Ovary (tissue), 9 donors: ENCODE results near the gene PLA1A. TPM values are rescaled to one million over a fixed set of nuclear protein-coding genes. Genes with fewer than 3 reads are reported as not detected.

Experiments used
- DNase-seq, 5 donors: peaks; one replicate each; pipeline ENCODE4 v3.0.0-alpha.2; 2019 to 2020
- H3K27ac ChIP-seq, 2 donors: fragments of 200-600 bp; one replicate each; pipeline versions ENCODE4 v1.5.1 to v1.8.0; 2019 to 2022
- H3K27me3 ChIP-seq: fragments of 200-600 bp; one replicate; pipeline ENCODE4 v1.8.0; 2022
- H3K36me3 ChIP-seq: fragments of 200-600 bp; sonication (generic); one replicate; pipeline ENCODE4 v1.5.1; 2019
- H3K4me1 ChIP-seq: one replicate; pipeline ENCODE4 v1.8.1; 2013; ENCODE audit warnings: mild to moderate bottlenecking, moderate library complexity; ENCODE audit not compliant: insufficient read depth
- H3K4me3 ChIP-seq: fragments of 200-600 bp; sonication (generic); one replicate; pipeline ENCODE4 v1.5.1; 2017
- H3K9me3 ChIP-seq, 2 donors: fragments of 200-600 bp in 1 of 2; sonication (generic) in 1 of 2; one replicate each; pipeline versions ENCODE4 v1.5.1 to v1.8.1; 2013 to 2019; ENCODE audit warnings: mild to moderate bottlenecking in 1 of 2, moderate library complexity in 1 of 2
- CTCF ChIP-seq, 3 donors: fragments of 450-650 bp in 2 of 3; fragments of 200-600 bp in 1 of 3; IDR thresholded peaks; one replicate each; pipeline versions ENCODE4 v1.5.1 to v1.8.0; 2016 to 2022; ENCODE audit warnings: antibody characterized with exemption in 3 of 3, mild to moderate bottlenecking in 1 of 3
- EP300 ChIP-seq: sonication (generic); formaldehyde crosslinking; IDR thresholded peaks from one replicate; pipeline ENCODE4 v1.6.1; 2017; ENCODE audit warnings: antibody characterized with exemption
- POLR2A ChIP-seq: fragments of 450-650 bp; IDR thresholded peaks from one replicate; pipeline ENCODE4 v1.6.1; 2017; ENCODE audit warnings: antibody characterized with exemption, mild to moderate bottlenecking, moderate library complexity
- WGBS, 3 donors: extraction: QIAGEN DNeasy Blood & Tissue Kit in 1 of 3; methylation state at CpG; one replicate each; pipeline versions ENCODE4 v1.1.5 to v1.1.7; 2013 to 2017; 5-methylcytosine and 5-hydroxymethylcytosine counted together
- intact Hi-C, 4 donors: fragments of 100-400 bp; cut with DNase I; formaldehyde crosslinking; loops; one replicate each; pipeline versions ENCODE4 v1.11.0 to v1.15.1; 2022 to 2023
- polyA plus RNA-seq, 2 donors: library from polyadenylated mRNA; stranded (reverse); fragments of 200-250 nt in 1 of 2; fragments of 350-450 nt in 1 of 2; fragmentation: Illumina TruSeq in 1 of 2; extraction: RNeasy Lipid Tissue Mini Kit (QIAGEN cat#74804) in 1 of 2; gene quantifications; one replicate each; pipeline ENCODE4 v1.2.3, GENCODE V29; 2013 to 2014
- total RNA-seq, 7 donors: library from RNA; depleted of rRNA in 2 of 7; stranded (reverse); fragments of >200 nt in 2 of 7; fragmentation: NEBNext Ultra II Directional in 3 of 7; extraction: Animal tissue kit (Norgen Biotek cat#: 25700) in 3 of 7; gene quantifications; one replicate each; pipeline versions ENCODE4 v1.1.0 to v1.2.4, GENCODE V29; 2016 to 2023
- donor health status: DM: no; HTN: no; CAD: no; lungs with moderate emphysema.
- donor health status: DM: no; HTN: no; CAD: no.
- donor health status: Bipolar disorder and iron deficiency.
- donor health status: DM: yes; HTN: yes; CAD: no.
- donor health status: DM: no; HTN: no; CAD: no.
- donor health status: DM: yes; HTN: yes; CAD: no.

PLA1A gene
- total and polyA plus RNA-seq, 9 donors: 0.53 to 9.9 (median 1.5) TPM

DNA sequence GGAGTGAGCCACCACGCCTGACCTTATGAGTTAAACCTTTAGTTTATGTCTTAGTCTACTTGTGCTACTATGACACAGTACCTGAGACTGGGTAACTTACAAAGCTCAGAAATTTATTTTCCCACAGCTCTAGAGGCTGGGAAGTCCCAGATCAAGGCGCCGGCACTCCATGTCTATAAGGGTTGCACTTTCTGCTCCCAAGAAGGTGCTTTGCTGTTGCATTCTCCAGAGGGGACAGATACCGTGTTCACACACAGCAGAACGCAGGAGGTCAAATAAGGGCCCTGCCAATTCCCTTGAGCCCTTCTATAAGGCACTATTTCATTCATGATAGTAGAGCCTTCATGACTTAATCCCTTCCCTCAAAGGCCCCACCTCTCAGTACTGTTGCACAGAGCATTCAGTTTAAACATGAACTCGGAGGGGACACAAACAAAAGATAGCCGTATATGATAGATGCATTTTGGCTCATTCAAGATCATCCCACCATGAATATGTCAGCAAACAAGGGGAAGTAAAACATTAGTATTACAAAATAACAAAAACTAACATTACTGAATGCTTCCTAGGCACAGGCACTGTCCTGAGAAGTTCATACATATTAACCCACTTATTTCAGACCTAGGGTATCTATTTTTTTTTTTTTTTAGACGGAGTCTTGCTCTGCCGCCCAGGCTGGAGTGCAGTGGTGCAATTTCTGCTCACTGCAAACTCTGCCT, 26.5 kb downstream of the PLA1A start:
- 81 to 84% (median 83%) methylated on average over 9 of the region's 9 CpGs for WGBS, 3 donors
- Histone ChIP-seq H3K9me3 (no peaks in the 10 kb centered on the region), H3K36me3 (no peaks in the 10 kb centered on the region), H3K4me3 (no peak overlapping the region), H3K27me3 (no peaks in the 10 kb centered on the region), H3K4me1 (peaks cover 5% of the 10 kb centered on the region), H3K27ac (no peak overlapping the region)
- TF ChIP-seq CTCF (IDR thresholded peaks at IDR 0.05): no peak
- TF ChIP-seq POLR2A: no peak
- TF ChIP-seq EP300: no peak
- no peak for DNase-seq
- intact Hi-C loops: no loop called here

DNA sequence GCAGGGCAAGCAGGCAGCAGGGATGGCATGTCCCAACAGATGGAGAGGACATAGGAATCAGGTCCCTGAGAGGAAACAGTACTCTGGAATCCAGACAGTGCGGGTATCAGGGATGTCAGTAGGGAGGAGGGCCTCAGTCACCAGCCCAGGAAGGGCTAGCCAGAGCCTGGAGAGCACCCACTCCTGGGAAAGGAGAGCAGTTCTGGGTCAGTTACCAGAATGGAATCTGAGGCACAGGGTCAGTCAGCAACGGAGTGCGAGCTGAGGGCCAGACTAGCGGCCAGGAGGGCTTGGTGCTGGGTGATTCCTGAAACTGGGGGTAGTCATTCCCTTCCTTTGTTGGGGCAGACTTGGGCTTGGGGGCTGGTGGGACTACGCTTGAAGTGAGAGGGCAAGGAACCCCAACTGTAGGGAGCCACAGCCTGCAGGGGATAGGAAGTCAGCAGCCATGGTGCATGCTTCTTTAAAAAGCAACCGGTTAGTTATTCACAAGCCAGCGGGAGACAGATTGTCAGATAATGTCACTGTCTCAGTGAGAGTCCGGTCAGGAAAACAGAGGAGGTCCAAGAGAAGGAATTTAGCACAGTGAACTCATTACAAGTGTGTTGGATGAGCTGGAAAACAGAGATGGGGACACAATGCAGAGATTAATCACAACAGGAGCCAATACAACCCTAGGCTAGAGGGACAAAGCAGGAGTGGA, 27.9 kb downstream of the PLA1A start:
- Histone ChIP-seq H3K4me1 (peaks cover 7% of the 10 kb centered on the region), H3K4me3 (no peak overlapping the region), H3K9me3 (no peaks in the 10 kb centered on the region), H3K36me3 (no peaks in the 10 kb centered on the region), H3K27me3 (no peaks in the 10 kb centered on the region), H3K27ac (no peak overlapping the region)
- TF ChIP-seq EP300: no peak
- 83 to 88% (median 87%) methylated on average over 8 of the region's 8 CpGs for WGBS, 3 donors
- no peak for DNase-seq
- intact Hi-C loops: no loop called here

- Histone ChIP-seq H3K36me3 (no peaks in the 10 kb centered on the region), H3K4me1 (peaks cover 7% of the 10 kb centered on the region), H3K27me3 (no peaks in the 10 kb centered on the region), H3K4me3 (no peak overlapping the region), H3K9me3 (no peaks in the 10 kb centered on the region), H3K27ac (no peak overlapping the region)
- intact Hi-C loops: no loop called here
- WGBS, 3 donors: 93 to 100% (median 94%) methylated on average over 1 of the region's 1 CpG
- DNase-seq: no peak
- TF ChIP-seq CTCF (IDR thresholded peaks at IDR 0.05) (no peak), POLR2A (no peak), EP300 (no peak)
Measured at GRCh38 chr3:119626196-119626595, 28.5 kb downstream of the PLA1A start.

GRCh38 chr3:119627461-119627860, 29.8 kb downstream of the PLA1A start:
- DNase-seq: peak in 4 of 5 donors; percentile 31 to 69 (median 50)
- WGBS, 3 donors: 32 to 43% (median 34%) methylated on average over 8 of the region's 8 CpGs
- TF ChIP-seq CTCF (IDR thresholded peaks at IDR 0.05) (no peak), POLR2A (no peak), EP300 (no peak)
- peaks cover 12% of the 10 kb centered on the region for H3K4me1 ChIP-seq
- H3K4me3 ChIP-seq: no peak overlapping the region
- no peaks in the 10 kb centered on the region for H3K9me3 ChIP-seq
- intact Hi-C loops: no loop called here
- H3K27ac ChIP-seq: peak overlapping the region in 1 of 2 donors; percentile 32
- H3K36me3 ChIP-seq: no peaks in the 10 kb centered on the region
- no peaks in the 10 kb centered on the region for H3K27me3 ChIP-seq

- Histone ChIP-seq H3K9me3 (no peaks in the 10 kb centered on the region), H3K4me1 (peaks cover 14% of the 10 kb centered on the region), H3K27me3 (no peaks in the 10 kb centered on the region), H3K36me3 (no peaks in the 10 kb centered on the region), H3K4me3 (no peak overlapping the region), H3K27ac (no peak overlapping the region)
- intact Hi-C loops: no loop called here
- DNase-seq: no peak
- no peak for TF ChIP-seq POLR2A
- no peak for TF ChIP-seq EP300
- TF ChIP-seq CTCF (IDR thresholded peaks at IDR 0.05): no peak
- WGBS, 3 donors: 86 to 88% (median 87%) methylated on average over 4 of the region's 4 CpGs
Measured at GRCh38 chr3:119628390-119628789, 30.7 kb downstream of the PLA1A start.
